ENCODE results near the gene CADM1.

CADM1 gene

GRCh38 chr11:115258216-115258615, 246.0 kb downstream of the CADM1 start:
- no peaks in the 10 kb centered on the region for H3K4me1 ChIP-seq (ENCODE audit: insufficient read depth, poor library complexity, severe bottlenecking)
- H3K27me3 ChIP-seq (ENCODE audit: insufficient read depth, poor library complexity, severe bottlenecking) = no peaks in the 10 kb centered on the region
- no peaks in the 10 kb centered on the region for H3K9me3 ChIP-seq (ENCODE audit: severe bottlenecking)
- H3K27ac ChIP-seq (ENCODE audit: poor library complexity, severe bottlenecking) = no peak overlapping the region
- DNase-seq (ENCODE audit: low spot score) = no peak
- TF ChIP-seq, protein P1, sequence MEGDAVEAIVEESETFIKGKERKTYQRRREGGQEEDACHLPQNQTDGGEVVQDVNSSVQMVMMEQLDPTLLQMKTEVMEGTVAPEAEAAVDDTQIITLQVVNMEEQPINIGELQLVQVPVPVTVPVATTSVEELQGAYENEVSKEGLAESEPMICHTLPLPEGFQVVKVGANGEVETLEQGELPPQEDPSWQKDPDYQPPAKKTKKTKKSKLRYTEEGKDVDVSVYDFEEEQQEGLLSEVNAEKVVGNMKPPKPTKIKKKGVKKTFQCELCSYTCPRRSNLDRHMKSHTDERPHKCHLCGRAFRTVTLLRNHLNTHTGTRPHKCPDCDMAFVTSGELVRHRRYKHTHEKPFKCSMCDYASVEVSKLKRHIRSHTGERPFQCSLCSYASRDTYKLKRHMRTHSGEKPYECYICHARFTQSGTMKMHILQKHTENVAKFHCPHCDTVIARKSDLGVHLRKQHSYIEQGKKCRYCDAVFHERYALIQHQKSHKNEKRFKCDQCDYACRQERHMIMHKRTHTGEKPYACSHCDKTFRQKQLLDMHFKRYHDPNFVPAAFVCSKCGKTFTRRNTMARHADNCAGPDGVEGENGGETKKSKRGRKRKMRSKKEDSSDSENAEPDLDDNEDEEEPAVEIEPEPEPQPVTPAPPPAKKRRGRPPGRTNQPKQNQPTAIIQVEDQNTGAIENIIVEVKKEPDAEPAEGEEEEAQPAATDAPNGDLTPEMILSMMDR (IDR thresholded peaks at IDR 0.05; ENCODE audit: poor library complexity, severe bottlenecking) = no peak
- no peaks in the 10 kb centered on the region for H3K36me3 ChIP-seq (ENCODE audit: low read depth)
- ATAC-seq (ENCODE audit: low read depth) = no peak
- H3K4me3 ChIP-seq (ENCODE audit: severe bottlenecking) = no peak overlapping the region

DNA sequence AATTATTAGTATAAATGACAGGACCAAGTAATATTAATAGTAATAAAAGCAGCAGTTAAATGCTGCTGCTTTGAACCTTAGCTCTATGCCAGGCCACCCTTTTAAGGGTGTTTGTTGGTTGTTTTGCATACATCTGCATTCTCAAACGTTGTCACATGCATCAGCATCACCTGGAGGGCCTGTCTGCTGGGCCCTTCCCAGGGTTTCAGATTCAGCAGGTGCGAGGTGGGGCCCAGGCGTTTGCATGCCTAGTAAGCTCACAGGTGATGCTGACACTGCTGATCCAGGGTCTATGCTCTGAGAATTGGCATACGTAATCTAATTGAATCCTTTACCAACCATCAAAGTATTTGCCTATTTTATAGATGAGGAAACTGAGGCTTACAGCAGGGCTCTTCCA, 246.5 kb downstream of the CADM1 start:
- DNase-seq (ENCODE audit: low spot score) (no peak), ATAC-seq (ENCODE audit: low read depth) (no peak)
- TF ChIP-seq, protein P1 (IDR thresholded peaks at IDR 0.05; ENCODE audit: poor library complexity, severe bottlenecking) = no peak
- Histone ChIP-seq H3K36me3 (ENCODE audit: low read depth) (no peaks in the 10 kb centered on the region), H3K4me3 (ENCODE audit: severe bottlenecking) (no peak overlapping the region), H3K27me3 (ENCODE audit: insufficient read depth, poor library complexity, severe bottlenecking) (no peaks in the 10 kb centered on the region), H3K4me1 (ENCODE audit: insufficient read depth, poor library complexity, severe bottlenecking) (no peaks in the 10 kb centered on the region), H3K27ac (ENCODE audit: poor library complexity, severe bottlenecking) (no peak overlapping the region), H3K9me3 (ENCODE audit: severe bottlenecking) (no peaks in the 10 kb centered on the region)

DNA sequence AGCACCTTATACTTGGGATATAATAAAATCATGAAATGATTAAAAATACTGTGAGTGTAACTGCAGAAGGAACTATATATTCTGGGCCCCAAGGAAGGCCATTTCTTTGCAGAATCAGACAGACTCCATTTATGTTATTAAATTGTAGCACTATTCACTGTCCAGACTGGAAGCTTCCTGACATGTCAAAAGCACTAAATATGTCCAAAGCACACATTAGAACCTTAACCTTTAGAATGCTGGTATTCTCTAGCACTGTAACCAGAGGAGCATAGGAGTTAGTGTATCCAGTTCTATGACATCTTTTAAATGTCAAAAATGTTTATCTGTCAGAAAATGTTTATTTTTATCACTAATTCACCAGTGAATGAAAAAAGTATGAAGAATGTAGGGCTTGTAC, 246.9 kb downstream of the CADM1 start:
- no peak for ATAC-seq (ENCODE audit: low read depth)
- DNase-seq (ENCODE audit: low spot score) = no peak
- no peaks in the 10 kb centered on the region for H3K9me3 ChIP-seq (ENCODE audit: severe bottlenecking)
- H3K27ac ChIP-seq (ENCODE audit: poor library complexity, severe bottlenecking) = no peak overlapping the region
- TF ChIP-seq, protein P1 (IDR thresholded peaks at IDR 0.05; ENCODE audit: poor library complexity, severe bottlenecking) = no peak
- no peaks in the 10 kb centered on the region for H3K4me1 ChIP-seq (ENCODE audit: insufficient read depth, poor library complexity, severe bottlenecking)
- no peaks in the 10 kb centered on the region for H3K36me3 ChIP-seq (ENCODE audit: low read depth)
- H3K4me3 ChIP-seq (ENCODE audit: severe bottlenecking) = no peak overlapping the region
- H3K27me3 ChIP-seq (ENCODE audit: insufficient read depth, poor library complexity, severe bottlenecking) = no peaks in the 10 kb centered on the region

- H3K36me3 ChIP-seq (ENCODE audit: low read depth) = no peaks in the 10 kb centered on the region
- no peak for DNase-seq (ENCODE audit: low spot score)
Measured at GRCh38 chr11:115256397-115257197, 247.6 kb downstream of the CADM1 start.

More at GRCh38 chr11:115256397-115257197, 247.6 kb downstream of the CADM1 start:
- no peak overlapping the region for H3K4me3 ChIP-seq (ENCODE audit: severe bottlenecking)
- TF ChIP-seq, protein P1 (IDR thresholded peaks at IDR 0.05; ENCODE audit: poor library complexity, severe bottlenecking) = no peak
- no peak for ATAC-seq (ENCODE audit: low read depth)
- no peaks in the 10 kb centered on the region for H3K27me3 ChIP-seq (ENCODE audit: insufficient read depth, poor library complexity, severe bottlenecking)
- no peaks in the 10 kb centered on the region for H3K4me1 ChIP-seq (ENCODE audit: insufficient read depth, poor library complexity, severe bottlenecking)
- no peaks in the 10 kb centered on the region for H3K9me3 ChIP-seq (ENCODE audit: severe bottlenecking)
- no peak overlapping the region for H3K27ac ChIP-seq (ENCODE audit: poor library complexity, severe bottlenecking)

All from RWPE2 (cell line).